Stomach (tissue), 4 donors: ENCODE results near the gene KIAA0930.

Source experiments
- CTCF ChIP-seq, 7 experiments: fragments of 450-650 bp in 4 of 7; fragments of 200-600 bp in 3 of 7; sonication (generic) in 3 of 7; IDR thresholded peaks; one replicate each; pipeline ENCODE4 v1.5.1; 2016 to 2019; ENCODE audit warnings: antibody characterized with exemption in 7 of 7, control low read depth in 2 of 7, mild to moderate bottlenecking in 1 of 7
- EP300 ChIP-seq: sonication (generic); formaldehyde crosslinking; IDR thresholded peaks from one replicate; pipeline ENCODE4 v1.6.1; 2017; ENCODE audit warnings: antibody characterized with exemption
- POLR2A ChIP-seq, 4 donors: fragments of 450-650 bp; IDR thresholded peaks; one replicate each; pipeline ENCODE4 v1.6.1; 2016; ENCODE audit warnings: antibody characterized with exemption in 4 of 4, control low read depth in 2 of 4, mild to moderate bottlenecking in 1 of 4, moderate library complexity in 1 of 4
- POLR2AphosphoS5 ChIP-seq, 3 donors: sonication (generic); formaldehyde crosslinking; IDR thresholded peaks; one replicate each; pipeline ENCODE4 v1.6.1; 2016; ENCODE audit warnings: antibody characterized with exemption in 3 of 3

GRCh38 chr22:45151503-45151902 lies 89.2 kb downstream of the KIAA0930 start:
- TF ChIP-seq CTCF (IDR thresholded peaks at IDR 0.05) (no peak), POLR2AphosphoS5 (IDR thresholded peaks at IDR 0.05) (no peak), POLR2A (IDR thresholded peaks at IDR 0.05) (no peak), EP300 (no peak)
